Measurements from ENCODE around the gene H3-3A. TPM values are rescaled to one million over a fixed set of nuclear protein-coding genes. Genes with fewer than 3 reads are reported as not detected.

The H3-3A gene
- polyA plus RNA-seq (ENCODE audit: insufficient read depth in 1 of 5, insufficient read length in 5 of 5, low replicate concordance in 1 of 5): 1,000 to 10,000 TPM; 1,068 to 1,585 (median 1,280) TPM
- long read RNA-seq, donor 1, transcript H3F3A-201 (3 exons, 1,308 nt): minor isoform, 125 of 1,998 reads
- long read RNA-seq, donor 1, transcript H3F3A-202 (3 exons, 1,863 nt): minor isoform, 50 of 1,998 reads
- long read RNA-seq, donor 1, transcript H3F3A-203 (4 exons, 1,088 nt): major isoform, 1,117 of 1,998 reads
- long read RNA-seq, donor 1, partial matches to known transcripts: 639 of 1,998 reads
- long read RNA-seq, donor 1, other reads (novel, unspliced or antisense): 66 of 1,998 reads
- long read RNA-seq, donor 2, transcript H3F3A-201 (3 exons, 1,308 nt): minor isoform, 39 of 730 reads
- long read RNA-seq, donor 2, transcript H3F3A-203 (4 exons, 1,088 nt): major isoform, 484 of 730 reads
- long read RNA-seq, donor 2, transcript H3F3A-202 (3 exons, 1,863 nt): minor isoform, 8 of 730 reads
- long read RNA-seq, donor 2, partial matches to known transcripts: 180 of 730 reads
- long read RNA-seq, donor 2, other reads (novel, unspliced or antisense): 17 of 730 reads
- long read RNA-seq, donor 3, transcript H3F3A-203 (4 exons, 1,088 nt): major isoform, 818 of 1,660 reads
- long read RNA-seq, donor 3, transcript H3F3A-202 (3 exons, 1,863 nt): minor isoform, 32 of 1,660 reads
- long read RNA-seq, donor 3, transcript H3F3A-201 (3 exons, 1,308 nt): minor isoform, 101 of 1,660 reads
- long read RNA-seq, donor 3, partial matches to known transcripts: 662 of 1,660 reads
- long read RNA-seq, donor 3, other reads (novel, unspliced or antisense): 47 of 1,660 reads
- long read RNA-seq, donor 4, transcript H3F3A-202 (3 exons, 1,863 nt): minor isoform, 18 of 1,077 reads
- long read RNA-seq, donor 4, transcript H3F3A-201 (3 exons, 1,308 nt): minor isoform, 64 of 1,077 reads
- long read RNA-seq, donor 4, transcript H3F3A-203 (4 exons, 1,088 nt): major isoform, 573 of 1,077 reads
- long read RNA-seq, donor 4, partial matches to known transcripts: 394 of 1,077 reads
- long read RNA-seq, donor 4, other reads (novel, unspliced or antisense): 28 of 1,077 reads
- long read RNA-seq, donor 5, transcript H3F3A-201 (3 exons, 1,308 nt): minor isoform, 95 of 1,767 reads
- long read RNA-seq, donor 5, transcript H3F3A-202 (3 exons, 1,863 nt): minor isoform, 20 of 1,767 reads
- long read RNA-seq, donor 5, transcript H3F3A-203 (4 exons, 1,088 nt): major isoform, 1,105 of 1,767 reads
- long read RNA-seq, donor 5, partial matches to known transcripts: 501 of 1,767 reads
- long read RNA-seq, donor 5, other reads (novel, unspliced or antisense): 46 of 1,767 reads
- long read RNA-seq, donor 6, transcript H3F3A-203 (4 exons, 1,088 nt): major isoform, 865 of 1,465 reads
- long read RNA-seq, donor 6, transcript H3F3A-202 (3 exons, 1,863 nt): minor isoform, 16 of 1,465 reads
- long read RNA-seq, donor 6, transcript H3F3A-201 (3 exons, 1,308 nt): minor isoform, 56 of 1,465 reads
- long read RNA-seq, donor 6, partial matches to known transcripts: 479 of 1,465 reads
- long read RNA-seq, donor 6, other reads (novel, unspliced or antisense): 49 of 1,465 reads
- long read RNA-seq, donor 7, transcript H3F3A-201 (3 exons, 1,308 nt): minor isoform, 10 of 355 reads
- long read RNA-seq, donor 7, transcript H3F3A-202 (3 exons, 1,863 nt): minor isoform, 9 of 355 reads
- long read RNA-seq, donor 7, transcript H3F3A-203 (4 exons, 1,088 nt): major isoform, 263 of 355 reads
- long read RNA-seq, donor 7, partial matches to known transcripts: 73 of 355 reads
- long read RNA-seq, donor 7, other reads (novel, unspliced or antisense): 0 of 355 reads
- long read RNA-seq, donor 8, transcript H3F3A-201 (3 exons, 1,308 nt): minor isoform, 33 of 586 reads
- long read RNA-seq, donor 8, transcript H3F3A-203 (4 exons, 1,088 nt): major isoform, 333 of 586 reads
- long read RNA-seq, donor 8, transcript H3F3A-202 (3 exons, 1,863 nt): minor isoform, 14 of 586 reads
- long read RNA-seq, donor 8, partial matches to known transcripts: 192 of 586 reads
- long read RNA-seq, donor 8, other reads (novel, unspliced or antisense): 14 of 586 reads

- DNase-seq: peak; percentile 94 to 95
Observed at GRCh38 chr1:226062558-226063223, at the start of gene H3-3A. H3-3A (plus strand) TSS chr1:226062716; CDS start chr1:226064352, 1,636 bp downstream.

- DNase-seq: no peak
Observed at GRCh38 chr1:226017070-226017469, 45.4 kb upstream of the H3-3A start.

GRCh38 chr1:226019572-226019971 is 42.9 kb upstream of the H3-3A start:
- no peak for DNase-seq

- DNase-seq: no peak
Observed at GRCh38 chr1:226021401-226021800, 41.1 kb upstream of the H3-3A start.

GRCh38 chr1:226021801-226022200 is 40.7 kb upstream of the H3-3A start:
- DNase-seq: no peak

GRCh38 chr1:226023735-226024134 is 38.8 kb upstream of the H3-3A start:
- DNase-seq: no peak

- no peak for DNase-seq
Observed at GRCh38 chr1:226026833-226027232, 35.7 kb upstream of the H3-3A start.

- no peak for DNase-seq
Observed at GRCh38 chr1:226027538-226028217, 34.8 kb upstream of the H3-3A start.

- no peak for DNase-seq
Observed at GRCh38 chr1:226029093-226029496, 33.4 kb upstream of the H3-3A start.

GRCh38 chr1:226029568-226030225 is 32.8 kb upstream of the H3-3A start:
- DNase-seq: no peak

- DNase-seq: no peak
Observed at GRCh38 chr1:226033582-226033981, 28.9 kb upstream of the H3-3A start.

GRCh38 chr1:226033991-226034390 is 28.5 kb upstream of the H3-3A start:
- DNase-seq: no peak

GRCh38 chr1:226034482-226034881 is 28.0 kb upstream of the H3-3A start:
- peak; percentile 91 to 94 for DNase-seq

- DNase-seq: no peak
Observed at GRCh38 chr1:226035915-226036314, 26.6 kb upstream of the H3-3A start.

- DNase-seq: no peak
Observed at GRCh38 chr1:226038661-226039060, 23.9 kb upstream of the H3-3A start.

GRCh38 chr1:226041419-226041818 is 21.1 kb upstream of the H3-3A start:
- no peak for DNase-seq

GRCh38 chr1:226044514-226045101 is 17.9 kb upstream of the H3-3A start:
- DNase-seq: no peak

GRCh38 chr1:226046240-226046639 is 16.3 kb upstream of the H3-3A start:
- DNase-seq: no peak

Measured in right lung (tissue), 10 donors.